DOHH2 (cell line): ENCODE results near the gene GTF2A1L.

ENCODE experiments used
- H3F3A ChIP-seq: fragments of 200-600 bp; sonication (generic), shearing (Covaris generic); 2 replicates; pipeline ENCODE4 v1.6.0; 2016; ENCODE audit warnings: antibody characterized with exemption, mild to moderate bottlenecking; ENCODE audit not compliant: control insufficient read depth, insufficient read depth
- H3K27ac ChIP-seq: fragments of 200-600 bp; sonication (generic); 2 replicates; pipeline ENCODE4 v1.5.1; 2014; ENCODE audit warnings: low read depth, mild to moderate bottlenecking, low read length, moderate library complexity
- H3K27me3 ChIP-seq: fragments of 200-600 bp; sonication (generic); 2 replicates; pipeline ENCODE4 v1.6.1; 2014; ENCODE audit warnings: mild to moderate bottlenecking, low read length, mixed read lengths; ENCODE audit not compliant: control insufficient read depth
- H3K36me3 ChIP-seq: fragments of 200-600 bp; sonication (generic); 2 replicates; pipeline ENCODE4 v1.6.1; 2014; ENCODE audit warnings: mild to moderate bottlenecking, low read length, moderate library complexity, mixed read lengths; ENCODE audit not compliant: control insufficient read depth
- H3K4me1 ChIP-seq: fragments of 200-600 bp; sonication (generic); 2 replicates; pipeline ENCODE4 v1.6.1; 2014; ENCODE audit warnings: mild to moderate bottlenecking, low read length, mixed read lengths; ENCODE audit not compliant: control insufficient read depth
- H3K4me2 ChIP-seq: fragments of 200-600 bp; sonication (generic); 2 replicates; pipeline ENCODE4 v1.6.0; 2014; ENCODE audit warnings: mild to moderate bottlenecking, low read length, moderate library complexity
- H3K4me3 ChIP-seq: fragments of 200-600 bp; sonication (generic); 2 replicates; pipeline ENCODE4 v1.5.1; 2014; ENCODE audit warnings: mild to moderate bottlenecking, low read length, mixed read lengths
- H3K79me2 ChIP-seq: fragments of 200-600 bp; sonication (generic); 2 replicates; pipeline ENCODE4 v1.6.1; 2014; ENCODE audit warnings: mild to moderate bottlenecking, low read length, mixed read lengths; ENCODE audit not compliant: control insufficient read depth
- H3K9me2 ChIP-seq: fragments of 200-600 bp; sonication (generic); replicated peaks from 2 replicates; pipeline ENCODE4 v1.6.1; 2014; ENCODE audit warnings: mild to moderate bottlenecking, low read length, mixed read lengths; ENCODE audit not compliant: control insufficient read depth
- H3K9me3 ChIP-seq: fragments of 200-600 bp; sonication (generic); 2 replicates; pipeline ENCODE4 v1.6.1; 2014; ENCODE audit warnings: antibody characterized with exemption, low read length, mixed read lengths; ENCODE audit not compliant: control insufficient read depth, insufficient read depth
- H4K20me1 ChIP-seq: fragments of 200-600 bp; sonication (generic); 2 replicates; pipeline ENCODE4 v1.6.0; 2014; ENCODE audit warnings: low read depth, mild to moderate bottlenecking, antibody characterized with exemption, low read length, moderate library complexity; ENCODE audit not compliant: control insufficient read depth, insufficient read depth
- EZH2phosphoT487 ChIP-seq: fragments of 200-600 bp; sonication (generic); IDR thresholded peaks from 2 replicates; pipeline ENCODE4 v1.6.1; 2017; ENCODE audit warnings: borderline replicate concordance, mild to moderate bottlenecking, antibody characterized with exemption, low read length, moderate library complexity, mixed read lengths
- TF ChIP-seq, protein P1 (sequence below): fragments of 200-600 bp; sonication (generic); IDR thresholded peaks from one replicate; pipeline ENCODE4 v1.5.1; 2014; ENCODE audit warnings: antibody characterized with exemption, mild to moderate bottlenecking, low read depth, low read length; ENCODE audit not compliant: poor library complexity, severe bottlenecking

GTF2A1L gene

GRCh38 chr2:48583961-48584360 is 33.7 kb upstream of the GTF2A1L start:
- Histone ChIP-seq H3K79me2 (no peaks in the 10 kb centered on the region), H3K4me3 (no peak overlapping the region), H3K9me2 (no peaks in the 10 kb centered on the region), H3F3A (no peaks in the 10 kb centered on the region), H3K9me3 (no peaks in the 10 kb centered on the region), H4K20me1 (no peaks in the 10 kb centered on the region), H3K4me1 (no peaks in the 10 kb centered on the region), H3K4me2 (no peak overlapping the region), H3K27me3 (no peaks in the 10 kb centered on the region; the same call in 1 of the 2 replicates), H3K27ac (no peak overlapping the region), H3K36me3 (no peaks in the 10 kb centered on the region)
- TF ChIP-seq EZH2phosphoT487: no peak
- TF ChIP-seq, protein P1, sequence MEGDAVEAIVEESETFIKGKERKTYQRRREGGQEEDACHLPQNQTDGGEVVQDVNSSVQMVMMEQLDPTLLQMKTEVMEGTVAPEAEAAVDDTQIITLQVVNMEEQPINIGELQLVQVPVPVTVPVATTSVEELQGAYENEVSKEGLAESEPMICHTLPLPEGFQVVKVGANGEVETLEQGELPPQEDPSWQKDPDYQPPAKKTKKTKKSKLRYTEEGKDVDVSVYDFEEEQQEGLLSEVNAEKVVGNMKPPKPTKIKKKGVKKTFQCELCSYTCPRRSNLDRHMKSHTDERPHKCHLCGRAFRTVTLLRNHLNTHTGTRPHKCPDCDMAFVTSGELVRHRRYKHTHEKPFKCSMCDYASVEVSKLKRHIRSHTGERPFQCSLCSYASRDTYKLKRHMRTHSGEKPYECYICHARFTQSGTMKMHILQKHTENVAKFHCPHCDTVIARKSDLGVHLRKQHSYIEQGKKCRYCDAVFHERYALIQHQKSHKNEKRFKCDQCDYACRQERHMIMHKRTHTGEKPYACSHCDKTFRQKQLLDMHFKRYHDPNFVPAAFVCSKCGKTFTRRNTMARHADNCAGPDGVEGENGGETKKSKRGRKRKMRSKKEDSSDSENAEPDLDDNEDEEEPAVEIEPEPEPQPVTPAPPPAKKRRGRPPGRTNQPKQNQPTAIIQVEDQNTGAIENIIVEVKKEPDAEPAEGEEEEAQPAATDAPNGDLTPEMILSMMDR: no peak

- no peak overlapping the region for H3K4me3 ChIP-seq
- no peak overlapping the region for H3K27ac ChIP-seq
- no peaks in the 10 kb centered on the region for H3K4me1 ChIP-seq
- H3K9me3 ChIP-seq: no peaks in the 10 kb centered on the region
- TF ChIP-seq, protein P1: no peak
- TF ChIP-seq EZH2phosphoT487: no peak
- no peaks in the 10 kb centered on the region for H3K9me2 ChIP-seq
- H3K79me2 ChIP-seq: no peaks in the 10 kb centered on the region
- no peaks in the 10 kb centered on the region for H3F3A ChIP-seq
- H3K4me2 ChIP-seq: no peak overlapping the region
- no peaks in the 10 kb centered on the region for H3K36me3 ChIP-seq
- no peaks in the 10 kb centered on the region; the same call in 1 of the 2 replicates for H3K27me3 ChIP-seq
- no peaks in the 10 kb centered on the region for H4K20me1 ChIP-seq
Observed at GRCh38 chr2:48584551-48584950, 33.1 kb upstream of the GTF2A1L start.

GRCh38 chr2:48586433-48586832 is 31.2 kb upstream of the GTF2A1L start:
- Histone ChIP-seq H3K36me3 (no peaks in the 10 kb centered on the region), H3F3A (no peaks in the 10 kb centered on the region), H3K27ac (no peak overlapping the region), H3K9me3 (no peaks in the 10 kb centered on the region), H3K4me3 (no peak overlapping the region), H3K4me1 (no peaks in the 10 kb centered on the region), H3K9me2 (no peaks in the 10 kb centered on the region), H3K4me2 (no peak overlapping the region), H4K20me1 (no peaks in the 10 kb centered on the region), H3K27me3 (peaks cover 1% of the 10 kb centered on the region; the same call in 1 of the 2 replicates), H3K79me2 (no peaks in the 10 kb centered on the region)
- TF ChIP-seq, protein P1: no peak
- no peak for TF ChIP-seq EZH2phosphoT487
